HG02623 (cell line): Measurements from ENCODE around the gene ABCC12.
A peak's percentile ranks its signal among the peaks of the same experiment; 100 is the strongest.
"Not testable (repeated sequence)": the region's sequence is repeated elsewhere in the genome, so short reads cannot be mapped to it uniquely, and the experiment has no call there.

Source experiments
- ATAC-seq: cut with Tn5 transposase; IDR thresholded peaks from one replicate; pipeline ENCODE4 v1.9.1; 2021; ENCODE audit warnings: moderate library complexity; ENCODE audit not compliant: unreplicated experiment

ABCC12 gene

GRCh38 chr16:48166617-48167016 is 10.8 kb upstream of the ABCC12 start:
- ATAC-seq: not testable (repeated sequence)

DNA sequence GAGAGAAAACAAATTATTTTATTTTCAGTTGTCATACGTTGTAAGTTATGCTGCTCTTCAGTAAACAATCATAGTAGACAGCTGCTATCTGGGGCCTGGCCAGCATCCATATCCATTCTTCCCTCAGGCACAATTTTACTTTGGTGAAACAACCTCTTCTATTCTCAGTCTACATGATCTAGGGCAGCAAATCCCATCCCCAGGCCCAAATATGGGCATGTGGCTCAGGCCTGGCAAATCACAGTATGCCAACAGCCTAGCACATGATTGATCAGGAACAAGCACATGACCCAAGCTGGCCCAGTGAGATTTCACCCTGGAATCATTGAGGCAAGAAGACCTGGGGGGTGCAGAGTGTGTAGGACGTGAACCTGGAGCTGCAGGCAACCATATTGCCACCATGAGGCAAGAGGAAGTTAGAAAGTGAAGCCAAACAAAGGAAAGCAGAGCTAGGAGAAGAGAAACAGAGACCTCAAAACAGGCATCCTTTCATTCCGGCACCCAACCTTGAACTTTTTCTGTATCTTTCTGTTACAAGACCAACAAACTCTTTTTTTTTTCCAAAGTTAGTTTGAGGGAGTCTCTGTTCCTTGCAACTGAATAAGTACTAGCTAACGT is 10.3 kb upstream of the ABCC12 start:
- ATAC-seq: no peak

DNA sequence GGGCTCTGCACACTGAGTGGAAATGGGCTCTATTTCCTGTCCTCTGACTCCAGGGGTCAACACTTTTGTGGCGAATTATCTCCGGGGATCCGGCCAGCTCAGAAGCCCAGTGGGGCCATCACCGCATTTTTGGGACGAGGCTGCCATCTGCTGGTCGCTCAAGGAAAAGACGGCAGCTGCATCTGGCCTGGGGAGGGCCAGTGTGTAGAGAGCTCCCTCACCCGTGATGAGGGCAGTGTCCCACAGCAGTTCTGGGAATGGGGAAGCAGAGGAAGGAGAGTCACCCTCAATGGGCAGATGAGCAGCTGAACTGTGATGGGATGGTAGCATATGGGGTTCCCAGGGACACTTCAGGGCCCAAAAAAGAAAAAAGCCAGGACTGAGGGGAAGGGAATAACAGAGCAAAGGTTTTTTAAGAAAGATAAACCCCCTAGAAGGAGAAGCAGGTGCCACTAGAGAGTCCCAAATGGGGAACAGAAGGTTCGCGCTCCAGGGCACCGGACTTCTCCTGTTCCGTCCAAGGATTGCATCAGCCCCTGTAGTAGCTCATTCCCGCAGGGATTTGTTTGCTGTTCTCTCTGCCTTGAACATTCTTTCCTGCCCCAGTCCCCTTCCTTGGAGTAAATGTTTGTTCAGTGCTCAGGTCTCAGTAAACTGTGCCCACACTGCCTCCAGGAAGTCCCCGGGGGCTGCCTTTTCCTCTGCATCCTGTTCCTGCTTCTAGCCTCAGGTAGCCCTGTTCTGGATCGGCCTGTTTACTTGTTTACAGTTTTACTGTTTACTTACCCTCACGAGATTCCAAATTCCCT is 9.3 kb upstream of the ABCC12 start:
- ATAC-seq: peak; percentile 78

GRCh38 chr16:48162839-48163410 is 7.1 kb upstream of the ABCC12 start:
- no peak for ATAC-seq

DNA sequence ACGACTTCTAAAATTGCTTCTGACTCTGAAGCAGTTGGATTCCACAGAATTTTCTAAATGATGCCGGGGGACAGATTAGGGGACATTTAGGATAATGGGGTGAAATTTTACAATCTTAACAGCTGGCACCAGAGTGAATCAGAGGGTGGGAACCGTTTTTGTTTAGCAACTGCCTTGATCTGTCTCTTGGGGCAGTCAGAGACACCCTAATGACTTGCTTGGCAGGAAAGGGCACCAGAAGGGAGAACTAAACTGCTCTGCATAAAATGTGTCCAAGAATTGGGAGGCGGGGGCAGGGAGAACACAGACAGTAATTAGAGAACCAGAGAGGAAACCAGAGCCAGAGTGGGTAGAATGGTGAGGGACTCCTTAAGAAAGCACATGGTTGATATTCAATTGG is 6.1 kb upstream of the ABCC12 start:
- no peak for ATAC-seq

DNA sequence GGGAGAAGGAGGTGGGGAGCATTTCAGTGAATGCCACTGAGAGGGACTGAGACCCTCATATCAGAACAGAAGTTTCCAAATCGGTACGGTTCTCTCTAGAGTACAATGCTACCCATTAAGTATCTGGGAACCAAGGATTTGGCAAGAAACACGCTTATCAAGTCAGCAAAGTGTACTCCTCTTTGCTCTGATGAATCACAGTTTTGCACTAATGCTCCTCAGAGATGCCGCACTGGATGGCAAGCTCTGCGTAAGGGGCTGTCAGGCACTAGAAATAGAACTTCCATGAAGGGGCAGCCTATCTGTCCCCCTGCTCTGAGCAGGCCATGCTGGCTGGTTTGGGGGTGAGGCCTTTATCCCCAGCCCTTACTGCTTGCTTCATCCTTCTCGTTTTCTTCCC is 4.8 kb upstream of the ABCC12 start:
- no peak for ATAC-seq

- ATAC-seq: no peak
These were observed 2.5 kb upstream of the ABCC12 start for GRCh38 chr16:48158296-48158695.

- ATAC-seq: no peak
These were observed 2.0 kb upstream of the ABCC12 start for GRCh38 chr16:48157794-48158193.

DNA sequence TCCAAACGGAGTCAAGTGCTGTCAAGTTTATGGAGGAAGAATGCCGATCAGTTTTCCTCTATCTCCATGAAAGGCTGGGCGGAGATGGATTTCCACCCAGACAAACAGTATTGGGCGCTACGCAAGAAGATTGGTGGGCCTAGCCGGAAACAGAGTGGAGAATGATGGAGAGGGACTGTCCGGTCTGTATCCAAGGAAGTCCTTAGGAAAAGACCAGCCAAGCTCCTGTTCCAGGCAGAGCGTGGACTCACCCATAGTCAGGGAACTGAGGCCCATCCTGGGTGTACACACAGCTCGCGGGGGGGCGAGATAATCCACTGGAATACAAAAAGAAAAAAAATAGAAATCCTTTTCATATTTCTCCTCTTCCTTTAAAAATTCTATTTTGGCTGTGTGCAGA is 1.5 kb upstream of the ABCC12 start:
- no peak for ATAC-seq

GRCh38 chr16:48156790-48157209 is 1.0 kb upstream of the ABCC12 start:
- no peak for ATAC-seq

DNA sequence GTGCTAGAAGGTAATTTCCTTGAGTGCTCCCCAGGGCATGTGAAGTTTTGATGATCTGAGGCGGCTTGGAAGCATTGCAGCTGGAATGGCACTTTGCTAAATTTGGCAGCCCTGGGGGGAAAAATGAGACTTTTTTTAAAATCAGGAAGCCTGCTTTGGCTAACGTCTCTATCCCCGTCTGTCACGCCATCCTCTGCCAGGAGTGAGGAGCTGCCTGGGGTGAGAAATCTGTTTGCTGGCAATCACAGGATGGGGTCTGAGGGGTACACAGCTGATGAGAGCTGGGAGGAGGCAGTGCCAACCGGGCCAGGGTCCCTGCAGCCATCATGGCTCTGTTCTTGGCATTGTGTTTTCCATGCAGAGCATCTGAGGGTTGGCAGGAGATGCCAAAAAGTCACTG is 2.0 kb downstream of the ABCC12 start:
- no peak for ATAC-seq

GRCh38 chr16:48152226-48152625 is 3.6 kb downstream of the ABCC12 start:
- ATAC-seq: no peak

- no peak for ATAC-seq
These were observed 5.1 kb downstream of the ABCC12 start for GRCh38 chr16:48150707-48151106.

GRCh38 chr16:48146710-48147109 is 9.1 kb downstream of the ABCC12 start:
- no peak for ATAC-seq

GRCh38 chr16:48146131-48146530 is 9.7 kb downstream of the ABCC12 start:
- no peak for ATAC-seq

DNA sequence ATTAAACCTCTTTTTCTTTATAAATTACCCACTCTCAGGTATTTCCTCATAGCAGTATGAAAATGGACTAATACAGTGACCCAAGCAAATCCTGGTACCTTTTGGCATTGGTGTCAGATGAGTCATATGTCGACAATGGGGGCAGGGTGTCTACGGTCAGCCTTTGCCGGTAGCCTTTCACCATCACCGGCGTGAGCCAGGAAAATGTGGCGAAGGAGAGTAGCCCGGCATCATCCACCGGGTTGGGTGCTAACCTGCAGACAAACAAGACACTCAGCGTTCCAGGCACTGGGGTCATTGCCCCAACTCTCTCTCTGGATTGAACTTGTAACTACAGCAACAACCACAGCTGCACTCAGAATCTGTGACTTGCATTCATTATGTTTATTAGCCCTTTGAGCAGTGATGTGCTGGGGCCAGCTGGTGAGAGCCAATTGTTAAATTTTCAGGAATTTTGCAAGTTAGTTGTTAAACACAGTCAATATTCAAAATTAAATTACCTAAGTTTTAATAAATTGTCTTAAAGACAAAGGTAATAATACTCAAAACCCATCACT is 11.9 kb downstream of the ABCC12 start:
- ATAC-seq: no peak

DNA sequence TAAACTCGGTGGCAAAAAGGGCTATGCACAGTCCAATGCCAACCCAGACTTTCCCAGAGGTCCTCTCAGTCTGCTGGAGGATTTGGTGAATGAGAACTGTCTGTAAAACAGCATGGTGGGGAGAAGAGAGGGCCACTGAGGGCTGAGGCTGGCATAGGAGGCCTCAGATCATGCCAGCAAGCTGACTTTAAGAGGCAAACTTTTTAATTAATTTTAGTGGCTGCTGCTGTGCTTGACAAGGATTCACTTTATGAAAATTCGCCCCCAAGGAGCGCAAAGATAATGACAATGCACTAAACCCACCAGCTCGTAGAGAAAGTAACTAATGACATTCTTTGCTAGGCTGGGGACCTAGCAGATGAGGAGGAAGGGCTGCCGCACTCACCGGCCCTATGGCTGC is 15.0 kb downstream of the ABCC12 start:
- no peak for ATAC-seq

- ATAC-seq: no peak
These were observed 16.3 kb downstream of the ABCC12 start for GRCh38 chr16:48139517-48139916.

GRCh38 chr16:48138543-48138942 is 17.2 kb downstream of the ABCC12 start:
- ATAC-seq: no peak

GRCh38 chr16:48137822-48138221 is 18.0 kb downstream of the ABCC12 start:
- no peak for ATAC-seq

GRCh38 chr16:48136547-48137360 is 19.0 kb downstream of the ABCC12 start:
- ATAC-seq: no peak
